Measurements from ENCODE around the gene HES7.

Gene HES7

DNA sequence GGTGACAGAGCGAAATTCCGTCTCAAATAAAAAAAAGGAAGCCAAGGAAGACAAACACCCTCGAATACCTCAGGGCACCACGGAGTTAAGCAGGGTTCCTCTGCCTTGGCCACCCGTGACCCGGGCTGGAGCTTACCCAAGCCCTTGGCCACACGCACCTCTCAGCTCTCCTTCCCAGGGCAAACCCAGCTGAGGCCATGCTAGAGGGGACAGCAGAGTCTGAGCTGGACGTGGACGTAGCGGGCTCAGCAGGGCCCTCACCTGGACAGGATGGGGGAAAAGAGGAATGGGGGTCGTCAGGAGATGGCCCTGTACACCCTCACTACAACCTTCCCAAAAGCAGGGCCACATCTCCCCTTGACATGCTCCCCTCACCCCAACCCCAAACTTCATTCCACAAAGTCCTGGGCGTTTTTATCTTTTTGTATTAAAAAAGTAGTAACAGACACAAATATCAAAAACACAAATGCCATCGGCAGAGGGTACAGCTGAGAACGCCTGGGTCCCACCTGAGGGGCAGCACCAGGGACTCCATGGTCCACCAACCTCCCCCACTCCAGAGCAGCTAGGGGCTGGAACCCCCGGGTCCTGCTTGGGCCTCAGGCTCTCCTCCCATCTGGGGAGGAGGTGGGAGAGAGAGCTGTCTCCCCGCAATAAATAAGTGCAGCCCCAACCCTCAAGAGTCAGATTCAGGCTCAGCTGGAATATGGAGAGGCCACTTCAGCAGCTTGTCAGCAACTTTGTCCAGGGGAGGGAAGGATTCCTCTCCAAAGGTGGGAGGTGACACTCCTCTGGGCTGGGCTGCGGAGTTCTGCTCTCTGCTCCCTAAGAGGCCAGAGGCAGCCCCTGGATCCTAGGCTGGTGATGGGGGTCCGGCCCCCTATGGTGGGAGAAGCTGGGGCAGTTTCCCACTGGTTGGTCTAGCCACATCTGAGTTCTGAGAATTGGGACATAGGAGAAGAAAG lies 16.4 kb upstream of the HES7 start:
- Histone ChIP-seq H3K27me3 (ENCODE audit: control insufficient read depth, insufficient read depth, low read length) (peaks cover 14% of the 10 kb centered on the region), H3K4me3 (ENCODE audit: low read length) (no peak overlapping the region), H3K36me3 (ENCODE audit: control insufficient read depth, low read depth, low read length) (peaks cover 24% of the 10 kb centered on the region), H3K9me3 (ENCODE audit: control insufficient read depth, low read depth, low read length) (no peaks in the 10 kb centered on the region), H3K9ac (ENCODE audit: low read length) (no peak overlapping the region), H3K4me1 (ENCODE audit: control insufficient read depth, low read depth, low read length) (no peaks in the 10 kb centered on the region), H3K27ac (ENCODE audit: low read length) (no peak overlapping the region)

DNA sequence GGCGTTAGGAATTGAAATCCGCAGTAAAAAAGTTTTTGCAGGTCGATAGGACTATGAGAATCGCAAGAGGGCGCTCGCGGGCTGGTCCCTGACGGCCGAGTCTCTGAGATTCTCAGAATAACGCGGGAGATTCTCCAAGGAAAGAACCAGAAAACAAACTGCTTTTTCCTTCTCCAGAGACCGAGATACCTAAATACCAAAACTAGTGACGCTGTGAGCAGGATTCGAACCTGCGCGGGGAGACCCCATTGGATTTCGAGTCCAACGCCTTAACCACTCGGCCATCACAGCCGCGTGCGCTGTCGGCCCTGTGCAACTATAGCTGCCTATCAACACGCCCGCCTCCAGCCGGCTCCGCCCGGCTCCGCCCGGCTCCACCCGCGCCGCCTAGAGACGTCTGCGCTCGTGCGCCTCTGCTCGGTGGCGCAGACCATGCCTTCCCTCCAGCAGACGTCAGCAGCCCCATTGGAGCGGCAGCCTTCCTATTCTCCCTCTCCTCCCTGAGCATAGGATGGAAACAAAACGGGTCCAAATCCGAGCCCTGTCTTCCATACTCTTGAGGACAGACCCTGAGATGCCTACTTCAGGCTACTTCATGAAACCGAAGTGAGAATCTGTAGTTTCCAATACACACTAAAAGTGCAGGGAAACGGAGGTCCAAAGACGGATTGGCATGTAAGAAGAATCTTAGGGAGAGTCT lies 14.9 kb upstream of the HES7 start:
- peaks cover 14% of the 10 kb centered on the region for H3K27me3 ChIP-seq (ENCODE audit: control insufficient read depth, insufficient read depth, low read length)
- no peaks in the 10 kb centered on the region for H3K4me1 ChIP-seq (ENCODE audit: control insufficient read depth, low read depth, low read length)
- peak overlapping the region; percentile 96 for H3K4me3 ChIP-seq (ENCODE audit: low read length)
- H3K9ac ChIP-seq (ENCODE audit: low read length), result peak overlapping the region; percentile 80
- H3K36me3 ChIP-seq (ENCODE audit: control insufficient read depth, low read depth, low read length), result peaks cover 16% of the 10 kb centered on the region
- H3K27ac ChIP-seq (ENCODE audit: low read length), result peak overlapping the region; percentile 69
- no peaks in the 10 kb centered on the region for H3K9me3 ChIP-seq (ENCODE audit: control insufficient read depth, low read depth, low read length)

DNA sequence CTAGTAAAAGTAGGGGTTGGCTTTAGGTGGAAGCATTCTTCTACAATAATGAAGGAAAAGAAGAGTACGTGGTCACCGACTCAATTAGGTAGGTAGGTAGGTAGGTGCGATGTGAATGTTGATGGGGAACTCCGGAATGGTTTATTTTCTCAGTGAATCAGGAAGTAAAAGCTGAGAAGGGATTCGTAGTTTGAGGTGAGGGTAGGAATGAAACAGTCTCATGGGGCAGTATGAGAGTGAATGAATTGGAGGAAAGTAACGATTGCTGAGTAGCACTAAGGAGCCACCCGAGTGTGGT lies 14.4 kb upstream of the HES7 start:
- Histone ChIP-seq H3K27me3 (ENCODE audit: control insufficient read depth, insufficient read depth, low read length) (peaks cover 14% of the 10 kb centered on the region), H3K27ac (ENCODE audit: low read length) (no peak overlapping the region), H3K9ac (ENCODE audit: low read length) (peak overlapping the region; percentile 64), H3K9me3 (ENCODE audit: control insufficient read depth, low read depth, low read length) (no peaks in the 10 kb centered on the region), H3K4me1 (ENCODE audit: control insufficient read depth, low read depth, low read length) (no peaks in the 10 kb centered on the region), H3K36me3 (ENCODE audit: control insufficient read depth, low read depth, low read length) (peaks cover 16% of the 10 kb centered on the region), H3K4me3 (ENCODE audit: low read length) (peak overlapping the region; percentile 96)

DNA sequence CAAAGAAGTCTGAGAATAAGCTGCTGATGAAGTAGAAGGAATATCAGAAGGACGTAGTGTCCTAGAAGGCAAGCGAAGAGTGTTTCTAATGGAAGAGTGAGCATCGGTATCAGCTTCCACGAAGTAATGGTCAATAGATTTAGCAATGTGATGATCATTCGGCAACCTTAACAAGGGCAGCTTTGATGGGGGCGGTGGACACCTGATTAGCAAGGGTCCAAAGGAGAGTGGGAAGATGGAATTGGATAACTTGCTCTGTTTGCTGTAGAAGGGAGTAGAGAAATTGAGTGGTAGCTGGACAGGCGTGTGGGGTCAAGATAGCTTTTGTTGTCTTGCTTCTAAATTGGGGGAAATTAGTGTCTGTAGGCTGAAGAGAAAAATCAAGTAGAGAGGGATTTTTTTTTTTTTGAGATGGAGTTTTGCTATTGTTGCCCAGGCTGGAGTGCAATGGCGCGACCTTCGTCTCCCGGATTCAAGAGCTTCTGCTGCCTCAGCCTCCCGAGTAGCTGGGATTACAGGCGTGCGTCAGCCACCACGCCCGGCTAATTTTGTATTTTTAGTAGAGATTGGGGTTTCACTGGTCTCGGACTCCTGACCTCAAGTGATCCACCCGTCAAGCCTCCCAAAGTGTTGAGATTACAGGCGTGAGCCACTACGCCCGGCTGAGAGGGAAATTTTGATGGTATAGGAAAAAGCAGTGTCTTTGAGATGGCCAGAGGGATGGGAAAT lies 13.9 kb upstream of the HES7 start:
- Histone ChIP-seq H3K27ac (ENCODE audit: low read length) (no peak overlapping the region), H3K36me3 (ENCODE audit: control insufficient read depth, low read depth, low read length) (peaks cover 16% of the 10 kb centered on the region), H3K9me3 (ENCODE audit: control insufficient read depth, low read depth, low read length) (no peaks in the 10 kb centered on the region), H3K4me3 (ENCODE audit: low read length) (peak overlapping the region; percentile 96), H3K27me3 (ENCODE audit: control insufficient read depth, insufficient read depth, low read length) (peaks cover 14% of the 10 kb centered on the region), H3K4me1 (ENCODE audit: control insufficient read depth, low read depth, low read length) (no peaks in the 10 kb centered on the region), H3K9ac (ENCODE audit: low read length) (peak overlapping the region; percentile 64)

DNA sequence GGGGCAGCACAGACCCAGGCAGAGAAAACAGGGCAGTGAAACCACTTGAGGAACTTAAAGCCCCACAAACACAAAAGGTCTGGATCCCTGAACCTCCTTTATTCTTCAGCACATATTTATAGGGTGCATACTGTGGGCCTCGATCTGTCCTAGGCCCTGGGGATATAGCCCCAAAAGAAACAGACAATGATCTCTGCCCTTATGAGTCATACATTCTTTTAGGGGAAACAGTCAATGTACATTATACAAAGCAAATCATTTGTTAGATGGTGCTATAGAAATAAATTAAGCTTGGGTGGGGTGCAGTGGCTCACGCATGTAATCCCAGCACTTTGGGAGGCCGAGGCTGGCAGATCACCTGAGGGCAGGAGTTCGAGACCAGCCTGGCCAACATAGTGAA lies 10.0 kb upstream of the HES7 start:
- H3K4me3 ChIP-seq (ENCODE audit: low read length), result no peak overlapping the region
- peaks cover 26% of the 10 kb centered on the region for H3K27me3 ChIP-seq (ENCODE audit: control insufficient read depth, insufficient read depth, low read length)
- no peak overlapping the region for H3K27ac ChIP-seq (ENCODE audit: low read length)
- H3K9me3 ChIP-seq (ENCODE audit: control insufficient read depth, low read depth, low read length), result no peaks in the 10 kb centered on the region
- H3K36me3 ChIP-seq (ENCODE audit: control insufficient read depth, low read depth, low read length), result no peaks in the 10 kb centered on the region
- H3K4me1 ChIP-seq (ENCODE audit: control insufficient read depth, low read depth, low read length), result no peaks in the 10 kb centered on the region
- H3K9ac ChIP-seq (ENCODE audit: low read length), result no peak overlapping the region

DNA sequence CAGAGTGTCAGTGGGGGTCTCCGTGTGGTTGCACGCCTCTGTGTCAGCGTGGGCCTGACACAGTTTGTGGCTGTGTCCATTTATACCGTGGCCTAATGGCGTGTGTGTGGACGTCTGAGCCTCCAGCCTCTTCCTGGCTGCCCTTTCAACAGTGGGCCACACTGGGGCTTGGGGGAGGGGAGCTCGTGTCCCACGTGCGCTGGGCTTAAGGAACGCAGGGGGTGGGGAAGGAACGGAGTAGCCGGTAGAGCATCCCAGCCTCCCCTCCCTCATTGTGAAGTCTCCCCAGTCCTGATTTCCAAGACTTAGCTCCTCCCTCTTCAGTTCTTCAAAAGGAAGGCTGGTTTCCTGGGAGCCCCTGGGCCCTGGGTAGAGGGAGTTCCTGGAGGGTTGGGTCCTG lies 9.5 kb upstream of the HES7 start:
- Histone ChIP-seq H3K4me3 (ENCODE audit: low read length) (no peak overlapping the region), H3K36me3 (ENCODE audit: control insufficient read depth, low read depth, low read length) (no peaks in the 10 kb centered on the region), H3K9ac (ENCODE audit: low read length) (no peak overlapping the region), H3K4me1 (ENCODE audit: control insufficient read depth, low read depth, low read length) (no peaks in the 10 kb centered on the region), H3K9me3 (ENCODE audit: control insufficient read depth, low read depth, low read length) (no peaks in the 10 kb centered on the region), H3K27ac (ENCODE audit: low read length) (no peak overlapping the region), H3K27me3 (ENCODE audit: control insufficient read depth, insufficient read depth, low read length) (peaks cover 32% of the 10 kb centered on the region)

DNA sequence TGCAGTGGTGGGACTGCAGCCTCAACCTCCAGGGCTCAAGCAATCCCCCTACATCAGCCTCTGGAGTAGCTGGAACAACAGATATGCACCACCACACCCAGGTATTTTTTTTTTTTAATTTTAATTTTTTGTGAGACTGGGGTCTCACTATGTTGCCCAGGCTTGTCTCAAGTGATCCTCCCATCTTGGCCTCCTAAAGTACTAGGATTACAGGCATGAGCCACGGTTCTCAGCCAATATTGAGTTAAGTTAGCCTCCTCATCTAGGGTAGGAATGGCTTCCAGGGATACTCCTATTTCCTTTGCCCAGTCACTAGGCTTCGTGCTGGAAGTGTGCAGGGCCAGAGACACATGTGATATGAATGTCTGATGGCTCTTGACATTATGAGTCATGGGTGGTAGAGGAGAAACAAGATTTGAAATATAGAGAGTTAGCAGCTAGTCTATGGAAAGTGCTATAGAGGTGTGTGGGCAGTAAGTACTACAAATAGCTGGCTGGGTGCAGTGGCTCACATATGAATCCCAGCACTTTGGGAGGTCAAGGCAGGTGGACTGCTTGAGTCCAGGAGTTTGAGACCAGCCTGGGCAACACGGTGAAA lies 8.0 kb upstream of the HES7 start:
- no peaks in the 10 kb centered on the region for H3K9me3 ChIP-seq (ENCODE audit: control insufficient read depth, low read depth, low read length)
- no peaks in the 10 kb centered on the region for H3K36me3 ChIP-seq (ENCODE audit: control insufficient read depth, low read depth, low read length)
- no peak overlapping the region for H3K27ac ChIP-seq (ENCODE audit: low read length)
- H3K4me1 ChIP-seq (ENCODE audit: control insufficient read depth, low read depth, low read length), result no peaks in the 10 kb centered on the region
- H3K27me3 ChIP-seq (ENCODE audit: control insufficient read depth, insufficient read depth, low read length), result peaks cover 34% of the 10 kb centered on the region
- no peak overlapping the region for H3K9ac ChIP-seq (ENCODE audit: low read length)
- no peak overlapping the region for H3K4me3 ChIP-seq (ENCODE audit: low read length)

DNA sequence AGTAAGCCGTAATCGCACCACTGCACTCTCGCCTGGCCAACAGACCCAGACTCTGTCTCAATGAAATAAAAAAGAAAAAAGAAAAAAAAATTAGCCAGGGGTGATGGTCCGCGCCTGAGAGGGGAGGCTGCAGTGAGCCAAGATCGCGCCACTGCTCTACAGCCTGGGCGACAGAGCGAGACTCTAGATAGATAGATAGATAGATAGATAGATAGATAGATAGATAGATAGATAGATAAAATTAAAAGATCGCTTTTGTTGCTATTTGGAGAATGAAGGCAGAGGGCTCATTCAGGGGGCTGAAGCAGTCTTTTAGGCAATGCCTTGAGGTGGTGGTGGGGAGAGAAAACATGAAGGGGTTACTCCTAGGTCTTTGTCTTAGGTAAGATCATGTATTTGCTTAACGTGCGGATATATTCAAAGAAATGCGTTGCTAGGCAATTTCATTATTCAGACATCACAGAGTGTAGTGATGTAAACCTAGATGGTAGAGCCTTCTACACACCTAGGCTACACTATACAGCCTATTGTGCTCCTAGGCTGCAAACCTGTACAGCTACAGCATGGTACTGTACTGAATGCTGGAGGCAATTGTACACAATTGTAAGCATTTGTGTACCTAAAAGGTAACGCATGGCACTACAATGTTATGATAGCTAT lies 4.3 kb upstream of the HES7 start:
- H3K4me1 ChIP-seq (ENCODE audit: control insufficient read depth, low read depth, low read length), result peaks cover 11% of the 10 kb centered on the region
- H3K9ac ChIP-seq (ENCODE audit: low read length), result no peak overlapping the region
- no peaks in the 10 kb centered on the region for H3K9me3 ChIP-seq (ENCODE audit: control insufficient read depth, low read depth, low read length)
- no peak overlapping the region for H3K4me3 ChIP-seq (ENCODE audit: low read length)
- H3K27me3 ChIP-seq (ENCODE audit: control insufficient read depth, insufficient read depth, low read length), result peaks cover 66% of the 10 kb centered on the region
- H3K27ac ChIP-seq (ENCODE audit: low read length), result no peak overlapping the region
- H3K36me3 ChIP-seq (ENCODE audit: control insufficient read depth, low read depth, low read length), result no peaks in the 10 kb centered on the region

DNA sequence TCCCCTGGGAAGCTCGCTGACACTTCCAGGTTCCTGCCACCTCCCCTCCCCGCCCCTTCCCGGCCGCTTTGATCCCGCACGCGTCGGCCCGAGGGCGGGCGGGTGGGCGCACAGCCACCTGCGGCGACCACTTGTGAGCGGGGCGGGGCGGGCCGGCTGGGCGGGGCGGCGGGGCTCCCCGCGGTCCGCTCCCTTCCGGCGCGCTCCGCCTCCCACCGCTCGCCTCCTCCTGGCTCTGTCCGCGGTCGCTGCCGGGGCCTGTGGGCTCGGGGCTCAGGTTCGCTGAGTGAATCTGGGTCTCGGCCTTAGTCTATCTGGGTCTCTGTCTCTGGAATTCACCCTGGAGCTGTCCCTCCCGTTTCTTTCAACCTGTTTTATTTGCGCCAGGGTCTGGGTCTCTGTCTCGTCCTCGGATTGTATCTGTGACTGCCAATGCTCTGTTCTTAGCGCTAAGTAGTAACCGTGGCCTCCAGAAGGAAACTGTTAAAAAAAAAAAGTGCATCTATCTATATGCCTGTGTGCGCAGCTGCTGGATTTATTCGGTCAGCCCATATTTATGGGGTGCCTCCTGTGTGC lies 2.7 kb upstream of the HES7 start:
- peaks cover 80% of the 10 kb centered on the region for H3K27me3 ChIP-seq (ENCODE audit: control insufficient read depth, insufficient read depth, low read length)
- H3K4me3 ChIP-seq (ENCODE audit: low read length), result peak overlapping the region; percentile 79
- peaks cover 11% of the 10 kb centered on the region for H3K4me1 ChIP-seq (ENCODE audit: control insufficient read depth, low read depth, low read length)
- H3K36me3 ChIP-seq (ENCODE audit: control insufficient read depth, low read depth, low read length), result no peaks in the 10 kb centered on the region
- H3K9me3 ChIP-seq (ENCODE audit: control insufficient read depth, low read depth, low read length), result no peaks in the 10 kb centered on the region
- H3K27ac ChIP-seq (ENCODE audit: low read length), result no peak overlapping the region
- no peak overlapping the region for H3K9ac ChIP-seq (ENCODE audit: low read length)

DNA sequence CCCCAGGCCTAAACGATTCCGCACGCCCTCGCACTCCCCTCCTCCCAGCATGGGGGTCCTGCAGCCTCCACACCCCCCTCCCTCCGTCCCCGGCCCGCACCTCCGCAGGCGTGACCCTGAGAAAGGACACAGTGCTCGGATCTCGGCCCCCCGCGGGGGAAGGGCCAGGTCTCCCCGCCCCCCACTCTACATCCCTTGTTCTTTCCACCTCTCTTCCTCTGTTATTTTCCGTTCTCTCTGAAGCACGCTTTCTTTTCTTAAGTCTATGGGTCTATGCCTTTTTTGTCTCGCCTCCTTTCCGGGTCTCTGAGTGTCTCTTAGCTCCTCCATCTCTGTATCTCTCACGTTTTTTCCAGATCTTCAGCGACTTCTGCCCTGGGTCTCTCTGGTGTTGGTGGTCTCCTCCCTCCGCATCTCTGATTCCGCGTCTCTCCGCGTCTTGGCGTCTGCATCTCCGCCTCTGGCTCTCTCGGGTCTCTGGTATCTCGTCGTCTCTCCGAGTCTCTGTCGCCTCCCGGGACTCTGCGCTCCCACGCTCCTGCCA lies 2.1 kb upstream of the HES7 start:
- Histone ChIP-seq H3K36me3 (ENCODE audit: control insufficient read depth, low read depth, low read length) (no peaks in the 10 kb centered on the region), H3K4me3 (ENCODE audit: low read length) (peak overlapping the region; percentile 79), H3K27me3 (ENCODE audit: control insufficient read depth, insufficient read depth, low read length) (peaks cover 80% of the 10 kb centered on the region), H3K4me1 (ENCODE audit: control insufficient read depth, low read depth, low read length) (peaks cover 11% of the 10 kb centered on the region), H3K9ac (ENCODE audit: low read length) (peak overlapping the region; percentile 28), H3K27ac (ENCODE audit: low read length) (no peak overlapping the region), H3K9me3 (ENCODE audit: control insufficient read depth, low read depth, low read length) (no peaks in the 10 kb centered on the region)
